Measurements from ENCODE around the gene MAX.

The MAX gene

GRCh38 chr14:65102441-65103149 is at the start of gene MAX:
Gene MAX, minus strand, starts transcription at chr14:65102517. Its CDS starts 178 bp downstream, at chr14:65102339.
- DNase-seq: peak; percentile 88

GRCh38 chr14:65151609-65151956 is 49.3 kb upstream of the MAX start:
- DNase-seq: no peak

GRCh38 chr14:65150898-65151608 is 48.7 kb upstream of the MAX start:
- no peak for DNase-seq

GRCh38 chr14:65149116-65149515 is 46.8 kb upstream of the MAX start:
- DNase-seq: no peak

- DNase-seq: no peak
Observed at GRCh38 chr14:65144170-65144569, 41.9 kb upstream of the MAX start.

- DNase-seq: no peak
Observed at GRCh38 chr14:65142914-65143625, 40.8 kb upstream of the MAX start.

GRCh38 chr14:65142429-65142828 is 40.1 kb upstream of the MAX start:
- DNase-seq: no peak

GRCh38 chr14:65141523-65141922 is 39.2 kb upstream of the MAX start:
- no peak for DNase-seq

- no peak for DNase-seq
Observed at GRCh38 chr14:65137648-65138307, 35.5 kb upstream of the MAX start.

GRCh38 chr14:65134651-65135579 is 32.6 kb upstream of the MAX start:
- no peak for DNase-seq

GRCh38 chr14:65132855-65133254 is 30.5 kb upstream of the MAX start:
- DNase-seq: no peak

GRCh38 chr14:65131301-65131701 is 29.0 kb upstream of the MAX start:
- no peak for DNase-seq

- no peak for DNase-seq
Observed at GRCh38 chr14:65128096-65128495, 25.8 kb upstream of the MAX start.

- no peak for DNase-seq
Observed at GRCh38 chr14:65117769-65118745, 15.7 kb upstream of the MAX start.

- no peak for DNase-seq
Observed at GRCh38 chr14:65115615-65116014, 13.3 kb upstream of the MAX start.

- DNase-seq: no peak
Observed at GRCh38 chr14:65110525-65110924, 8.2 kb upstream of the MAX start.

GRCh38 chr14:65109357-65109756 is 7.0 kb upstream of the MAX start:
- no peak for DNase-seq

- no peak for DNase-seq
Observed at GRCh38 chr14:65107200-65107599, 4.9 kb upstream of the MAX start.

- no peak for DNase-seq
Observed at GRCh38 chr14:65106736-65107135, 4.4 kb upstream of the MAX start.

- no peak for DNase-seq
Observed at GRCh38 chr14:65106316-65106715, 4.0 kb upstream of the MAX start.

GRCh38 chr14:65104791-65105190 is 2.5 kb upstream of the MAX start:
- no peak for DNase-seq
